ENCODE measurements around the gene HMGCL. TPM values are rescaled to one million over a fixed set of nuclear protein-coding genes. Genes with fewer than 3 reads are reported as not detected.
"Not testable (repeated sequence)": the region's sequence is repeated elsewhere in the genome, so short reads cannot be mapped to it uniquely, and the experiment has no call there.

HMGCL gene
- total RNA-seq, 1 donor from 2014 or later, result 32.8 TPM

- DNase-seq (ENCODE audit: missing footprints) (peak; percentile 71), ATAC-seq (no peak)
- intact Hi-C loops (cut with DNase I), result no loop called here
Observed at GRCh38 chr1:23792151-23792945, 32.9 kb downstream of the HMGCL start.

- intact Hi-C loops (cut with DNase I), result no loop called here
Observed at GRCh38 chr1:23791516-23792047, 33.6 kb downstream of the HMGCL start.

GRCh38 chr1:23790696-23791515, 34.3 kb downstream of the HMGCL start, which contains the start of gene LYPLA2:
Gene LYPLA2, plus strand, starts transcription at chr1:23791145. Its CDS starts 1,538 bp downstream, at chr1:23792683.
- intact Hi-C loops (cut with DNase I), result no loop called here
- DNase-seq (ENCODE audit: missing footprints), result peak; percentile 97
- ATAC-seq, result peak; percentile 91

More at GRCh38 chr1:23791516-23792047, 33.6 kb downstream of the HMGCL start:
- DNase-seq (ENCODE audit: missing footprints) (no peak), ATAC-seq (no peak)

- DNase-seq (ENCODE audit: missing footprints) (no peak), ATAC-seq (no peak)
- intact Hi-C loops (cut with DNase I), result no loop called here
Observed at GRCh38 chr1:23788695-23789094, 36.5 kb downstream of the HMGCL start.

- intact Hi-C loops (cut with DNase I), result no loop called here
- ATAC-seq, result no peak
- no peak for DNase-seq (ENCODE audit: missing footprints)
Observed at GRCh38 chr1:23787701-23788100, 37.5 kb downstream of the HMGCL start.

- intact Hi-C loops (cut with DNase I), result no loop called here
- DNase-seq (ENCODE audit: missing footprints), result no peak
Observed at GRCh38 chr1:23784846-23785245, 40.4 kb downstream of the HMGCL start.

GRCh38 chr1:23783141-23783540, 42.1 kb downstream of the HMGCL start:
- DNase-seq (ENCODE audit: missing footprints); ATAC-seq; intact Hi-C loops (cut with DNase I): not testable (repeated sequence)

More at GRCh38 chr1:23784846-23785245, 40.4 kb downstream of the HMGCL start:
- ATAC-seq, result no peak

GRCh38 chr1:23779826-23780371, 45.3 kb downstream of the HMGCL start:
- DNase-seq (ENCODE audit: missing footprints) (no peak), ATAC-seq (no peak)
- intact Hi-C loops (cut with DNase I), result no loop called here

- peak; percentile 92 for DNase-seq (ENCODE audit: missing footprints)
- ATAC-seq, result peak; percentile 87
- intact Hi-C loops (cut with DNase I), result loop anchor here (1.0 kb wide), 1 partner anchor 142 kb away; no protein-coding TSS in a partner anchor
Observed at GRCh38 chr1:23777979-23778814, 47.0 kb downstream of the HMGCL start, which contains the start of gene PITHD1. Gene PITHD1, plus strand, starts transcription at chr1:23778418. Its CDS starts 98 bp downstream, at chr1:23778516.

GRCh38 chr1:23776217-23776616, 49.0 kb downstream of the HMGCL start:
- intact Hi-C loops (cut with DNase I), result no loop called here
- ATAC-seq, result no peak
- no peak for DNase-seq (ENCODE audit: missing footprints)

GRCh38 chr1:23774174-23774880, 50.9 kb downstream of the HMGCL start:
- ATAC-seq (no peak), DNase-seq (ENCODE audit: missing footprints) (no peak)
- intact Hi-C loops (cut with DNase I), result no loop called here

- DNase-seq (ENCODE audit: missing footprints) (no peak), ATAC-seq (no peak)
- intact Hi-C loops (cut with DNase I), result loop anchor here (2.0 kb wide), 1 partner anchor 96 kb away; the partner anchor contains the start of gene FUCA1
Observed at GRCh38 chr1:23772854-23773242, 52.4 kb downstream of the HMGCL start.

GRCh38 chr1:23772049-23772853, 53.0 kb downstream of the HMGCL start:
- DNase-seq (ENCODE audit: missing footprints), result peak; percentile 95
- ATAC-seq, result peak; percentile 80
- intact Hi-C loops (cut with DNase I), result loop anchor here (2.0 kb wide), 1 partner anchor 97 kb away; the partner anchor contains the start of gene FUCA1

- intact Hi-C loops (cut with DNase I), result no loop called here
- ATAC-seq, result peak; percentile 70
- DNase-seq (ENCODE audit: missing footprints), result no peak
Observed at GRCh38 chr1:23768733-23769132, 56.5 kb downstream of the HMGCL start.

- intact Hi-C loops (cut with DNase I), result no loop called here
- ATAC-seq, result no peak
- DNase-seq (ENCODE audit: missing footprints), result no peak
Observed at GRCh38 chr1:23763041-23763577, 62.1 kb downstream of the HMGCL start.

GRCh38 chr1:23759277-23759676, 66.0 kb downstream of the HMGCL start:
- intact Hi-C loops (cut with DNase I), result no loop called here
- DNase-seq (ENCODE audit: missing footprints) (no peak), ATAC-seq (peak; percentile 69)
